HG03060 (cell line): ENCODE data around the gene WDR45B.

ENCODE experiments used
- ATAC-seq: cut with Tn5 transposase; IDR thresholded peaks from one replicate; pipeline ENCODE4 v1.9.1; 2021; ENCODE audit warnings: low read depth, moderate number of reproducible peaks; ENCODE audit not compliant: unreplicated experiment

The WDR45B gene

DNA sequence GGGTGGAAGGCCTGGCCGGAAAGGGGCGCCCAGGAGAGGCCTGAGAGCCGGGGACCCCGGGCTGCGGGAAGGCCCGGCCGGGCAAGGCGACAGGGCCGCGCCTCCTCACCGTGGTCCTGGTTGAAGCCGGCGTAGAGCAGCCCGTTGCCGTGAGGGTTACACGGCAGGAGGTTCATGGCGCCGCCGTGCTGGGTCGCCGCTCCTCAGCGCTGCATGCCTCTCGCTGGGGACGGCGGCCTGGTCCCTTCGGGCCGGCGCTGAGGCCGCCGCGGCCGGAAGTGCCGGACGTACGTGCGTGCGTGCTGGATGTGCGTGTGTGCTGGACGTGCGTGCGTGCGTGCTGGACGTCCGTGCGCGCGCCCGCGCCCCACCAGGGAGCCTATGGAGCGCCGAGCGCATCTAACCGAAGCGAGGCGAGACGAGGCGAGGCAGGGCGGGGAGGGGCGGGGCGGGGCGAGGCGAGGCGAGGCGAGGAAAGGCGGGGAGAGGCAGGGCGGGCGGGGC, at the start of gene WDR45B:
Gene WDR45B (minus strand): TSS at position 280 of the 504 bp plus-strand sequence. CDS start 104 bp downstream, at position 176.
- ATAC-seq = peak; percentile 60

DNA sequence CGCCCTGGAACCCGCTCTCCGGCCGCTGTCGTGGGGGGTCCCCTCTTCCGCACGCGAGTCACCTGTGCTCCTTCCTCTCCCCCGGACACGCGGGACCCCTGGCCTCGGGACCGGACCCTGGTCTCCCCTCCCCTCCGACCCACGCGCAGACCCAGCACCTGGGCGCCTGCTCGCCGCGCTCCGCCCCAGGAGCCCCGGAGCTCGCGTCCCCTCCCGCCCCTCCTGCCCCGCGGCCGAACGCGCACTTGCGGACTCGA, 49.5 kb upstream of the WDR45B start:
- no peak for ATAC-seq

DNA sequence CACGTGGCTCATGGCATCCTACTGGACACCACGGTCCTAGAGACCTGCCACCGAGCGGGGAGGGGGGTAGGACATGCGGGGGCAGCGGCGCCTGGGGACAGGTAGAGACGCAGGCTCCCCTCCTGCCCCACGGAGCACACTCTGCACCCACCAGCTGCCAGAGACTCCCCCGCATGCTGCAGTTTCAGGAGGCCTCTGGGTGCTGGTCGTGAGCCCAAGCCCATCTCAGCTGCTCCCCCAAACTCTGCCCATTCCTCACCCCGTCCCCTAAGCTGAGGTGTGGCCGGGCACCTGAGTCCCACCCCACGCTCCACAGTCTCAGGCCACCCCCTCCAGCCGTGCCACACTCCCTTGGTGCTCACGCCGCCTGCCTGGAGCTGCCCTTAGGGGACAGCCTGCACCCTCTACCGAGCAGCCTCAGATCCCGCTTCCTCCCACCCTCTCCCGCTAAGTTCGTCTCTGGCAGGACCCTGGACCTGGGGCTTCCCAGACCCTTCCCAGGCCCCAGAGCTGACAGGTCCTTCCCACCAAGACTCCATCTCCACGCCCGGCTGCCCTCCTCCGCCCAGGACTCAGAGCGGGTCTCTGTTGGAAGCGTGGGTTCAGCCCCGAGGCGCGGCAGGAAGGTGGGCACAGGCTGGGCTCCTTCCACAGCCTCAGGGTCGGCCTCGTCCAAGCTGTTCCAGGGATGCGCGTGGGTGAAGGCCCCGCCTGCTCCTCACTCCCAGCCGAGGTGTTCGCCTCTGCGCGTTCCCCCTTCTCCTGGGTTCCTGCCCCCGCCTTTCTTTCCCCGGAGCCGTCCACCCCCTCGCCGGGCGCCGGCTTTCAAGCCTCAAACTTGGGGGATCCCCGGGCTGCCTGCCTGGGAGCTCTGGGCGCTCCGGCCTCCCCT, 48.9 kb upstream of the WDR45B start:
- no peak for ATAC-seq

DNA sequence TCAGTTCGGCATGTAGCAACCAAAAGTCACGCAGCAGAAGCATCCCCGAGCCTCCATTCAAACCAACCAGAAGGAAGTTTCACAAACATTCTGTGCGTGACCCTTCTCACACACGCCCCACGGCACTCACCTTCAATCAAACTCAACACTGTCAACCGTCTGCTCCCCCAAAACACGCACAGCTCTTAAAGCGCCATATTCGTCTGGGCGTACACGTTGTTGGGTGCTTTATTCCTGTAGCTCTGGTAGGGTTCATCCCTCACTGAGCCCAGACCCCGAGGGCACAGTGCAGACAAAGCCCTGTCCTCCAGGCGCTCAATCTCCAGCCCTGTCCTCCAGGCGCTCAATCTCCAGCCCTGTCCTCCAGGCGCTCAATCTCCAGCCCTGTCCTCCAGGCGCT, 48.0 kb upstream of the WDR45B start:
- no peak for ATAC-seq

DNA sequence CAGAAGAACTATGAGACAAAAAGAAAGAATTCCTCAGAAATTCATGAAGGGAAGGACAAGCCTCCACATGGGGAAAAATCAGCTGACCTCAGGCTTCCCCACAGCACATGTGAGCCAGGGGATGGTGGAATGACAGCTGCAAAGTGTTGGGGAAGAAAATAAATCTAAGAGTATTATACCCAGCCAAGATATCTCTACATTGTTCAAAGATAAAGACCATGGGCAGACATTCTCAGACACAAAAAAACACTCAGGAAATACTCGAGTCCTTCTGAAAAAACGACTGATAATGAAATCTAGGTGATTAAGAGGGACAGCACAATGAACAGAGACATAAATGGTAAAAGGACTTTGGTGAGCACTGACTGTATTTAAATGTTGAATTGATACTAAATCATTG, 46.4 kb upstream of the WDR45B start:
- ATAC-seq = no peak

DNA sequence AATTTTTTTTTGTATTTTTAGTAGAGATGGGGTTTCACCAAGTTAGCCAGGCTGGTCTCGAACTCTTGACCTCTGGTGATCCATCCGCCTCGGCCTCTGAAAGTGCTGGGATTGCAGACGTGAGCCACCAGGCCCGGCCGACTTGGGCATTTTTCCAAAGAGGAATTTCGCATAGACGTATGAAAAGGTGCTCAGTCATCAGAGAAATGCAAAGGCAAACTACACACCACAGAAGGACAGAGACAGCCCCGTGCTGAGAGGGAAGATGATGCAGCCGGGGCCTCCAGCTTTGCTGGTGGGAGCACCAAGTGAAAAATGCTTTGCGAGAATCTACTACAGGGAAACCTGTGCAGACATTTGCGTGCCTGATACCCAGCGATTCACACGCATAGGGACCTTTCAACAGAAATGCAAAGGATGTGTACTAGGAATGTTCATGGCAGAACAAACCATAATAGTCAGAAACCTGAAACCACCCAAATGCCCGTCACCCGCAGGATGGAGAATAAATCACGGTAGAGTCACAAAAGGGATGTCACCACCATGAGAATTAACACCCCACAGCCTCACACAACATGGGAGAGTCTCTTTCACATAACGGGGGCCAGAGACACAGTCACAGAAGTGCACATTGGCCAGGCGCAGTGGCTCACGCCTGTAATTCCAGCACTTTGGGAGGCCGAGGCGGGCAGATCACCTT, 45.1 kb upstream of the WDR45B start:
- ATAC-seq = no peak

DNA sequence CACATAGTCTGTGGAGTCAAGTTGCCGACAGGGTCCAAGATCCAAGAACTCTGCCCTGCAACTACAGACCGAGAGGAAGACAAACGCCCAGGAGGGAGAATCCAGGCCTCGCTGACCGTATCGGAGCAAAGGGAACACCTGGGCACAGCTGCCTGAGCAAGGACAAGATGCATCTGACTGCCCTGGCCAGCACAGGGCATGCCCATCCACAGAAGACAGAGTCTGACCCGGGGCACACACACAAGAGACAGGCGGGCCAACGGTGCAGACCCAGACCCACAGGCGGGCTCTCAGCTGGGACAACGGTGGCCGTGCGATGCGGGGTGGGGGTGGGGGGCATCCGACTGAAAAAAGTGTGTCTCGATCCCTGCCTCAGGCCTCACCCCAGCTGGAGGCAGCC, 44.0 kb upstream of the WDR45B start:
- no peak for ATAC-seq

DNA sequence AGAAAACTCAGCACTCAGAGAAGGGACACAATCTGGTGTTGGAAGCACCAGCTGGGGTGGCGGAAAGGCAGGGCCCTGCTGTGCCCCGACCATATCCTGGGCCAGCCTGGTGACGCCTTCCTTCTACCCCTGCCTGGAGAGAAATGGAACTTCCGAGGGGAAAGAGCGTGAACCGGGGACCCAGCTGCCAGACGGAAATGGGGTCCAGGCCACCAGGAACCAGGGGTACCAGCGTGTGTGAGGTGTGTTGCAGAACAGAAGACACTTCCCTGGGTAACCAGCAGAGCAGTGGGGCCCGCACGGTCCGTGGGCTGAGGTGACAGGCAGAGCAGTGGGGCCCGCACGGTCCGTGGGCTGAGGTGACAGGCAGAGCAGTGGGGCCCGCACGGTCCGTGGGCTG, 43.5 kb upstream of the WDR45B start:
- ATAC-seq = no peak

DNA sequence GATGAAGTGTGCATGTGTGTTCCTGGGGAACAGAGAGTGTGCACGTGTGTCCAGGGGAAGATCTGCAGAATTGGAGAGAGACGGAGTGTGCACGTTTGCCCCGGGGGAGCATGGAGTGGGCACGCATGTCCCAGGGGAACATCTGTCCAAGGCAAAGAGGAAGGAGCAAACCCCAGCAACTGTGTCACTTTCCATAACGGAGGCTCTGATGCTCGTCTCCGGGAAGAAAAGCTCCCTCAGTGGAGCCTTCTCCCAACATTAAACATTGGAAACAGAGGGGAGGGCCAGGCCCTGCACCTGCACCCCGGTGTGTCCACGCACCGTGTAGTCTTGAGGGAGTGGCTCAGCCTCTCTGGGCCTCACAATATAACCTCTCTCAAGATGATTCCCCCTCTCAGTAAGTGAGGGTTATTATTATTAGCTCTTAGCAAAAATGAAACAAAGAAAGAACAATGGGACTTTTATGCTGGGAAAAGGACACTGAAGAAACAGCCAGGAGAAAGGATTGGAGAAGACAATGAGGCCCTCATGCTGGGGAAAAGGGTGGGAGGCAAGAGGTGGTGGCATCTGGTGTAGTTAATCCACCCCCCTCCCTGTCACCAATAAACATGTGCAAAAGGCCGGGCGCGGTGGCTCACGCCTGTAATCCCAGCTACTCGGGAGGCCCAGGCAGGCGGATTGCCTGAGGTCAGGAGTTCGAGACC, 42.7 kb upstream of the WDR45B start:
- ATAC-seq = no peak

DNA sequence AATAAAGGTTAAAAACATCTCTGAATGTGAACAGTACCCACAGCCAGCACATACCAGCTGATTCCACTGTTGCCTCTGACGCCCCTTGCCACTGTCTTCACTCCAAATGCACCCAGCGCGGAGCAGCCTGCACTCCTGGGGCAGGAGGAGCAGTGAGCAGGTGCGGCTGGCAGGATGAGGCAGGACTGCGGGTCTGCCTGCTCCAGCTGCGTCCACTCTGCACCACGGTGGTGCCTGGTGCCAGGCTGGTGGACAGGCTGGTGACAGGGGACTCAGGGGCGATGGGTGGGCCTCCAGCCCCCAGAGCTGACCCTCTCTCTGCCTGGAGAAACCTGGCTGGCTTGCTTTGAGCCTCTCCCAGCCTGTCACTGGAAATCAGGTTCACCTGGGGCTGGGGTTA, 40.8 kb upstream of the WDR45B start:
- ATAC-seq = no peak

DNA sequence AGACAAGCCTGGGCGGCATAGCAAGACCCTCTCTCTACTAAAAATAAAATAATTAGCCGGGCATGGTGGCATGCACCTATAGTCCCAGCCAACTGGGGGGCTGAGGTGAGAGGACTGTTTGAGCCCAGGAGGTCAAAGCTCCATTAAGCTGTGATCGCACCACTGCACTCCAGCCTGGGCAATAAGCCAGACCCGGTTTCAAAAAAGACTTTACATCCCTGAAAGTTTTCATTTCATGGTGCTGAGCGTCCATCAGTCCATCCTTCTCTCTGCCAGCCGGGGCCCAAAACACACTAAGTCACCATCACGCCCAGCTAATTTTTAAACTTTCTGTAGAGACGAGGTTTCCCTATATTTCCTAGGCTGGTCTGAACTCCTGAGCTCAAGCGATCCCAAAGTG, 39.6 kb upstream of the WDR45B start:
- no peak for ATAC-seq

DNA sequence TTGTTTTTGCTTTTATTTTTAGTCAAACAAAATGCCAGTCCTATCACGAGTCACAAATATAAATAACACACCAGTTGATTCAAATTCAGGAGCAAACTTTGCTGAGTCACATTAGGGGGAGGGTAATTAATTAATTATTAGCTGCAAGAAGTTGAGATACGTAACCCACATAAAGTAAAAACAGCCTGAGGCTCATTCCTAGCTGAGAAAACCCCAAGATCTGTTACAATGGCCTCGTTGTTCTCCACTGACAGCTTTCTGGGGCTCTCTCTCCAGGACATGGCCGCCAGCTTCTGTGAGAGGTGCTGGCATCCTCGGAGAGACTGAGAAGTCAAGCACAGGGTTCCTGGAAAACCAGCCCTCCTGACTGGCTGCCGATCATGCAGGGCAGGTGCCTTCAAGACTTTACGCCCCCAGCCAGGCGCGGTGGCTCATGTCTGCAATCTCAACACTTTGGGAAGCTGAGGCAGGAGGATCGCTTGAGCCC, 39.2 kb upstream of the WDR45B start:
- no peak for ATAC-seq

DNA sequence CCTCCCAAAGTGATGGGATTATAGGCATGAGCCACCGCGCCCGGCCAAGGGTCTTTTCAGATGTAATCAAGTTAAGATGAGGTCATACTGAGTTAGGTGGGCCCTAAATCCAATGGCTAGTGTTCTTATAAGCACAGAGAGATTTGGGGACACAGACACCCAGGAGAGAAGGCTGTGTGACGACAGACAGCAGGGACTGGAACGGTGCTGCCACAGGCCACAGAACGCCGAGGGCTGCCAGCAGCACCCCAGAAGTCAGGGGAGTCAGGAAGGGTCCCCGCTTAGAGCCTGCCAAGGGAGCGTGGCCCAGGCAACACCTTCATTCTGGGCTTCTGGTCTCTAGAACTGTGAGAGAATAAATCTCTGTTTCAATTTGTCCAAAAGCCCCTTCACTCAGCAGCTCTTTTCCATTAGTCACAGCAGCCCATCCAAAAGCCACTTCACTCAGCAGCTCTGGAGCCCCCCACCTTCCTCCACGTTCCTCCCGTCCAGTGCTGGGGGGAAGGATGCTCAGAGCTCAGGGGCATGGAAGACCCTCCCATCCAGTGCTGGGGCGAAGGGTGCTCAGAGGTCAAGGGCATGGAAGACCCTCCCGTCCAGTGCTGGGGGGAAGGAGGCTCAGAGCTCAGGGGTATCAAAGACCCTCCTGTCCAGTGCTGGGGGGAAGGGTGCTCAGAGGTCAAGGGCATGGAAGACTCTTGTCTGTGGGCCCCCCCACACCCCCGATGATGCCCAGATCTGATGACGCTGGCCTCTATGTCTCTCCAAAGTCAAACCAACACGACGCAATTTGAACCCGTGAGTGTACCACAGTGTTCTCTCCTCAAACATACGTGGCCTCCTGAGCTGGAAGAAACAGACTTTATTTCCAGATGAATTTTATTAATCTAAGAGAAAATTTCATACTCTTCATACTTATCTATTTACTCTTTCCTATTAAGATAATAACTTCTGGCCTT, 38.4 kb upstream of the WDR45B start:
- ATAC-seq = no peak

DNA sequence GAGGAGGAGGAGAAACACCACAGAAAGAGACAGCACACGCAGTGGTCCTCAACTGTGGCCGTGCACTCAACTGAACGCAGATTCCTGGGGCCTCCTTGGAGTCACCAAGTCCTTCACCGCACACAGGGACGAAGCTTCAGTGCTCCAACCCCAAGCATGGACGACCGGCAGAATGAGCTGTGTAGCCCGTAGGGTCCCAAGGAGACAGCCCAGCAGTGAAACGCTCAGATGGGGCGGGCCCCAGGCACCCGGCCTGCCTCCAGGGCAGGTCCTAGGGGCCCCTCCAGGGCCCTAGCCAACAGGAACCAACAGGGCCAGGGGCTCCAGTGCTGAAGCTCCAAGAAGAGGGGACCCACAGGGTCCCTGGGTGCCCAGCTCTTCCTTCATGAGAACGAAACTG, 37.0 kb upstream of the WDR45B start:
- no peak for ATAC-seq

DNA sequence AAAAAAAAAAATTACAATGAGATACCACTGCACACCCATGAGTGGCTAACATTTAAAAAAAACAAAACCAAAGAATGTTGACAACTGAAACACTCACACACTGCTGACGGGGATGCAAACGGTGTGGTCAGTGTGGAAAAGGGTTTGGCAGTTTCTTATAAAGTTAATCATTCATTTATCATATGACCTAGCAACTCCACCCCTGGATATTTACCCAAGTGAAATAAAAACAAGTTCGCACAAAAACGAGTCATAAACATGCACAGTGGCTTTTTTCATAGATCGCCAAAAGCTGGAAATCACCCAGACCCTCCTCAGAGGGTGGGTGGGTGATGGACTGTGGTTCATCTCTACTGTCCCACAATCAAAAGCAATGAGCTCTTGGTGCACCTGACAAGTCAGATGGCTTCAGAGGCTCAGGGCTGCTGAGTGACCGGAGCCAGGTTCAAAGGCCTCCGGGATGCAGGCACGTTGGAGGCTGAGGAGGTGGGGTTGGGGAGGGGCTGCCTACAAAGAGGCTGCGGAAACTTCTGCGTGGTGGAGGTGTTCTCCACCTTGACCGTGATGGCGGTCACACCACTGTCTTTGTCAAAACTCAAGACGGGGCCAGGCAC, 36.1 kb upstream of the WDR45B start:
- no peak for ATAC-seq

DNA sequence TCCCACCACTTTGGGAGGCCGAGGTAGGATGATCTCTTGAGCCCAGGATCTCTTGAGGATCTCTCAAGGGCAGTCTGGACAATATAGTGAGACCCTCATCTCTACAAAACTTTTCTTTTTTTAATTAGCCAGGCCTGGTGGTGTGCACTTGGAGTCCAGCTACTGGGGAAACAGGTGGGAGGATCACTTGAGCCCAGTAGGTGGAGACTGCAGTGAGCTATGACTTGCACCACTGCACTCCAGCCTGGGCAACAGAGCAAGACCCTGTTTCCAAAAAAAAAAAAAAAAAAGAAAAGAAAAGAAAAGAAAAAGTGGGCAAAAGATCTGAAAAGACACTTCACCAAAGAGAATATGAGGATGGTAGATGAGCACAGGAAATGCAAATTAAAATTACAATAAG, 35.3 kb upstream of the WDR45B start:
- no peak for ATAC-seq

DNA sequence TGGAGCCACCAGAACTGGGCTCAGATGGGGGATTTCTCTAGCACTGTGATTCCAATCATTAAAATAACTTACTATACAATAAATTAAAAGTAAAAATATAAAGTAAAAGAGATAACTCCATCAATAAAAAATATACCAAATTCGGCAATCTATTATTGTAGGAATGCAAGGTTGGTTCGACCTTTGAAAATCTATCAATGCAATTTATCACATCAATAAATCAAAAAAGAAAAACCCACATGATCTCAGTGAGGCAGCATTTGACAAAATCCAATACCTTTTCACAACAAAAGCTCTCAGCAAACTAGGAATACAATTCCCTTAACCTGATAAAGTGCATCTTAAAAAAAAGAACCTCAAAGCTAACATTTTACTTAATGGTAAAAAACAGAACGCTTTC, 33.3 kb upstream of the WDR45B start:
- ATAC-seq = no peak

DNA sequence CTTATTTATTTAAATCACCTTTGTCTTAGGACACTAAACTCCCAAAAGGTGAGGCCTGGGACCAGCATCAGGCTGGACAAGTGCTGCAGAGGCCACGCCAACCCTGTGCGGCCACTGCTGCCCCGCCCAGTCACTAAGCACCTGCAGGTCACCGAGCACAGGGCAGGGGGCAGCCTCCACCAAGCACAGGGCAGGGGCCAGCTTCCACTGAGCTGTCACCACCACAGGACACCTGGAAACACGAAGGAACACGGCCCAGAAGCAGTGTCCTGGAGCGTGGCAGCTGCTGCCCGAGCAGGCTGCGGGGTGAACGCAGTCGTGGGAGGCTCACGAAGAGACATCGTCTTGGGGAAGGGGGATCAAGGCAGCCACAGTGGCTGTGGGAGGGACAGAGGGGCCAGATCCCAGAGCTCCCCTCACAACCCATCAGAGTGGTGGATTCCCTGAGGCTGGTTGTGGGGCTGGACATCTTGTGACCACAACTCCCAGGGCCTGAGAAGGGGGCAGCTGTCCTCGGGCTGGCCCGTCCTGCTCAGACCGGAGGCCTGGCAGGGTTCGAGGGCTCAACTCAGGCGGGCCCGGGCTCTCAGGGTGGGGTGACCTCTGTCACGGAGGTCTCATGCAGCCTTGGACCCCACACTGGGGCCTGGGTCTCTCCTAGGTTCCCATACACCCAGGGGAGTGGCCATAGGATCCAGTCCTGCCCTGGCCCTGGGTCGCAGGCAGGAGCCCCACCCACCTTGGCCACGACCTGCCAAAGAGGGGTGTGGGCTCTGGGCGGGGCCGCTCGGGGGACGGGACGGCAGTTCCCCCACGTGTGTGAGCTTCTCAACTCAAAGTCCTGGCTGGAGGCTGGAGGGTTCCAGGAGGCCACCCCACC, 31.6 kb upstream of the WDR45B start:
- no peak for ATAC-seq
